Muscle of leg (tissue), 11 donors: ENCODE data around the gene PGAM2. TPM values are rescaled to one million over a fixed set of nuclear protein-coding genes. Genes with fewer than 3 reads are reported as not detected.

Experiments
- DNase-seq: peaks from one replicate; pipeline ENCODE4 v3.0.0; 2013
- H3K27ac ChIP-seq: one replicate; pipeline ENCODE4 v1.5.1; 2013; ENCODE audit warnings: mild to moderate bottlenecking, low read length, control low read depth
- H3K27me3 ChIP-seq: one replicate; pipeline ENCODE4 v1.6.1; 2013; ENCODE audit warnings: low read length; ENCODE audit not compliant: control insufficient read depth, insufficient read depth
- H3K36me3 ChIP-seq: one replicate; pipeline ENCODE4 v1.6.1; 2013; ENCODE audit warnings: low read length; ENCODE audit not compliant: control insufficient read depth, insufficient read depth
- H3K4me1 ChIP-seq: one replicate; pipeline ENCODE4 v1.6.1; 2013; ENCODE audit warnings: low read length; ENCODE audit not compliant: control insufficient read depth, insufficient read depth
- H3K4me3 ChIP-seq: one replicate; pipeline ENCODE4 v1.5.1; 2013; ENCODE audit warnings: low read length, control low read depth
- H3K9me3 ChIP-seq: replicated peaks from 2 replicates; pipeline ENCODE4 v1.6.1; 2013; ENCODE audit warnings: low read depth, low read length; ENCODE audit not compliant: control insufficient read depth
- WGBS: methylation state at CpG from one replicate; pipeline ENCODE4 v1.1.5; 2013; ENCODE audit warnings: missing lambda C conversion rate; ENCODE audit not compliant: insufficient coverage; 5-methylcytosine and 5-hydroxymethylcytosine counted together
- polyA plus RNA-seq, 8 donors: library from polyadenylated mRNA; unstranded; fragments of 120-200 nt; gene quantifications; one replicate each; pipeline versions ENCODE4 v1.2.1 to v1.2.3, GENCODE V29; 2013; ENCODE audit warnings: inconsistent platforms in 1 of 8, low replicate concordance in 1 of 8; ENCODE audit not compliant: insufficient read length in 8 of 8, insufficient read depth in 1 of 8
- total RNA-seq: library from RNA; stranded (reverse); fragments of 120-200 nt; gene quantifications from one replicate; pipeline ENCODE4 v1.2.4, GENCODE V29; 2013

Gene PGAM2
- total and polyA plus RNA-seq, 9 donors: 116 to 412 (median 276) TPM

GRCh38 chr7:44082541-44083207, 17.3 kb upstream of the PGAM2 start:
- under 1% methylated on average over 37 of the region's 54 CpGs for WGBS
- Histone ChIP-seq H3K27me3 (no peaks in the 10 kb centered on the region), H3K4me1 (peaks cover 22% of the 10 kb centered on the region), H3K27ac (peak overlapping the region; percentile 83), H3K4me3 (peak overlapping the region; percentile 89), H3K36me3 (peaks cover 29% of the 10 kb centered on the region), H3K9me3 (no peaks in the 10 kb centered on the region)
- DNase-seq: peak; percentile 100

- peak overlapping the region; percentile 76 for H3K27ac ChIP-seq
- no peaks in the 10 kb centered on the region for H3K9me3 ChIP-seq
- peak overlapping the region; percentile 89 for H3K4me3 ChIP-seq
- H3K4me1 ChIP-seq: peaks cover 17% of the 10 kb centered on the region
- H3K36me3 ChIP-seq: peaks cover 41% of the 10 kb centered on the region
- no peak for DNase-seq
- no peaks in the 10 kb centered on the region for H3K27me3 ChIP-seq
- 88% methylated on average over 5 of the region's 9 CpGs for WGBS
Observed at GRCh38 chr7:44081266-44081748, 15.9 kb upstream of the PGAM2 start.

- H3K27ac ChIP-seq: peak overlapping the region; percentile 76
- 87% methylated on average over 3 of the region's 11 CpGs for WGBS
- H3K36me3 ChIP-seq: peaks cover 46% of the 10 kb centered on the region
- H3K4me1 ChIP-seq: peaks cover 17% of the 10 kb centered on the region
- peak; percentile 74 for DNase-seq
- H3K4me3 ChIP-seq: no peak overlapping the region
- no peaks in the 10 kb centered on the region for H3K27me3 ChIP-seq
- no peaks in the 10 kb centered on the region for H3K9me3 ChIP-seq
Observed at GRCh38 chr7:44080686-44081265, 15.4 kb upstream of the PGAM2 start.

GRCh38 chr7:44080118-44080517, 14.8 kb upstream of the PGAM2 start:
- Histone ChIP-seq H3K4me1 (peaks cover 17% of the 10 kb centered on the region), H3K36me3 (peaks cover 53% of the 10 kb centered on the region), H3K27me3 (no peaks in the 10 kb centered on the region), H3K9me3 (no peaks in the 10 kb centered on the region), H3K4me3 (no peak overlapping the region), H3K27ac (no peak overlapping the region)
- DNase-seq: no peak
- 93% methylated on average over 3 of the region's 5 CpGs for WGBS

- no peak for DNase-seq
- H3K4me1 ChIP-seq: peaks cover 17% of the 10 kb centered on the region
- H3K4me3 ChIP-seq: no peak overlapping the region
- no peaks in the 10 kb centered on the region for H3K27me3 ChIP-seq
- peaks cover 57% of the 10 kb centered on the region for H3K36me3 ChIP-seq
- no peak overlapping the region for H3K27ac ChIP-seq
- 90% methylated on average over 8 of the region's 11 CpGs for WGBS
- H3K9me3 ChIP-seq: no peaks in the 10 kb centered on the region
Observed at GRCh38 chr7:44079331-44080021, 14.1 kb upstream of the PGAM2 start.

GRCh38 chr7:44078521-44078920, 13.2 kb upstream of the PGAM2 start:
- H3K27me3 ChIP-seq: no peaks in the 10 kb centered on the region
- peaks cover 24% of the 10 kb centered on the region for H3K4me1 ChIP-seq
- no peak for DNase-seq
- WGBS: 74% methylated on average over 4 of the region's 8 CpGs
- H3K4me3 ChIP-seq: no peak overlapping the region
- H3K9me3 ChIP-seq: no peaks in the 10 kb centered on the region
- peaks cover 67% of the 10 kb centered on the region for H3K36me3 ChIP-seq
- no peak overlapping the region for H3K27ac ChIP-seq

GRCh38 chr7:44077681-44078091, 12.3 kb upstream of the PGAM2 start:
- Histone ChIP-seq H3K27me3 (no peaks in the 10 kb centered on the region), H3K9me3 (no peaks in the 10 kb centered on the region), H3K4me1 (peaks cover 31% of the 10 kb centered on the region), H3K27ac (no peak overlapping the region), H3K4me3 (no peak overlapping the region), H3K36me3 (peaks cover 75% of the 10 kb centered on the region)
- no peak for DNase-seq
- 85% methylated on average over 5 of the region's 5 CpGs for WGBS

- H3K27me3 ChIP-seq: no peaks in the 10 kb centered on the region
- WGBS: 92% methylated on average over 6 of the region's 9 CpGs
- DNase-seq: no peak
- peaks cover 81% of the 10 kb centered on the region for H3K36me3 ChIP-seq
- no peak overlapping the region for H3K27ac ChIP-seq
- H3K9me3 ChIP-seq: no peaks in the 10 kb centered on the region
- H3K4me1 ChIP-seq: peaks cover 38% of the 10 kb centered on the region
- H3K4me3 ChIP-seq: no peak overlapping the region
Observed at GRCh38 chr7:44077061-44077460, 11.7 kb upstream of the PGAM2 start.

- 96% methylated on average over 16 of the region's 20 CpGs for WGBS
- H3K36me3 ChIP-seq: peaks cover 84% of the 10 kb centered on the region
- DNase-seq: no peak
- H3K27ac ChIP-seq: no peak overlapping the region
- H3K4me1 ChIP-seq: peaks cover 39% of the 10 kb centered on the region
- no peaks in the 10 kb centered on the region for H3K27me3 ChIP-seq
- H3K4me3 ChIP-seq: no peak overlapping the region
- no peaks in the 10 kb centered on the region for H3K9me3 ChIP-seq
Observed at GRCh38 chr7:44076101-44076895, 10.9 kb upstream of the PGAM2 start.
